A375 (cell line): ENCODE results near the gene PPP4R1. TPM values are rescaled to one million over a fixed set of nuclear protein-coding genes. Genes with fewer than 3 reads are reported as not detected.

Experiments used
- small RNA-seq: library from RNA; depleted of rRNA; stranded (forward); fragments of <200 nt; gene quantifications from one replicate; pipeline ENCODE3, GENCODE V24; 2014
- total RNA-seq: library from RNA; depleted of rRNA; stranded (reverse); fragments of >200 nt; shearing (Covaris generic); gene quantifications from 2 replicates; pipeline ENCODE4 v1.2.3, GENCODE V29; 2014; rRNA removed

PPP4R1 gene, protein sequence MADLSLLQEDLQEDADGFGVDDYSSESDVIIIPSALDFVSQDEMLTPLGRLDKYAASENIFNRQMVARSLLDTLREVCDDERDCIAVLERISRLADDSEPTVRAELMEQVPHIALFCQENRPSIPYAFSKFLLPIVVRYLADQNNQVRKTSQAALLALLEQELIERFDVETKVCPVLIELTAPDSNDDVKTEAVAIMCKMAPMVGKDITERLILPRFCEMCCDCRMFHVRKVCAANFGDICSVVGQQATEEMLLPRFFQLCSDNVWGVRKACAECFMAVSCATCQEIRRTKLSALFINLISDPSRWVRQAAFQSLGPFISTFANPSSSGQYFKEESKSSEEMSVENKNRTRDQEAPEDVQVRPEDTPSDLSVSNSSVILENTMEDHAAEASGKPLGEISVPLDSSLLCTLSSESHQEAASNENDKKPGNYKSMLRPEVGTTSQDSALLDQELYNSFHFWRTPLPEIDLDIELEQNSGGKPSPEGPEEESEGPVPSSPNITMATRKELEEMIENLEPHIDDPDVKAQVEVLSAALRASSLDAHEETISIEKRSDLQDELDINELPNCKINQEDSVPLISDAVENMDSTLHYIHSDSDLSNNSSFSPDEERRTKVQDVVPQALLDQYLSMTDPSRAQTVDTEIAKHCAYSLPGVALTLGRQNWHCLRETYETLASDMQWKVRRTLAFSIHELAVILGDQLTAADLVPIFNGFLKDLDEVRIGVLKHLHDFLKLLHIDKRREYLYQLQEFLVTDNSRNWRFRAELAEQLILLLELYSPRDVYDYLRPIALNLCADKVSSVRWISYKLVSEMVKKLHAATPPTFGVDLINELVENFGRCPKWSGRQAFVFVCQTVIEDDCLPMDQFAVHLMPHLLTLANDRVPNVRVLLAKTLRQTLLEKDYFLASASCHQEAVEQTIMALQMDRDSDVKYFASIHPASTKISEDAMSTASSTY
- 17.5 and 38.8 TPM in 2 replicates for total RNA-seq

GRCh38 chr18:9614401-9615279, at the start of gene PPP4R1:
PPP4R1 (minus strand) TSS chr18:9614559; CDS start chr18:9614484, 75 bp downstream.

Small RNA genes lying within 50 kb of the gene (small RNA-seq; reads per million reads assigned to genes)
- not detected for gene RNU2-27P
- not detected for gene RNU6-903P

Other genes starting within 250 kb of the PPP4R1 start
- 30.6 TPM in 2 replicates for gene RALBP1, start 139.0 kb downstream of the PPP4R1 start, total RNA-seq
- 5.0 and 6.8 TPM in 2 replicates for gene RAB31, start 93.7 kb upstream of the PPP4R1 start, total RNA-seq